ENCODE results near the gene C2orf92. TPM values are rescaled to one million over a fixed set of nuclear protein-coding genes. Genes with fewer than 3 reads are reported as not detected.

The C2orf92 gene
- total and polyA plus RNA-seq, 2 donors (not counting 3 experiments of a cell fraction or from before 2014, with no cell fraction given) = 1.8 to 7.9 TPM

DNA sequence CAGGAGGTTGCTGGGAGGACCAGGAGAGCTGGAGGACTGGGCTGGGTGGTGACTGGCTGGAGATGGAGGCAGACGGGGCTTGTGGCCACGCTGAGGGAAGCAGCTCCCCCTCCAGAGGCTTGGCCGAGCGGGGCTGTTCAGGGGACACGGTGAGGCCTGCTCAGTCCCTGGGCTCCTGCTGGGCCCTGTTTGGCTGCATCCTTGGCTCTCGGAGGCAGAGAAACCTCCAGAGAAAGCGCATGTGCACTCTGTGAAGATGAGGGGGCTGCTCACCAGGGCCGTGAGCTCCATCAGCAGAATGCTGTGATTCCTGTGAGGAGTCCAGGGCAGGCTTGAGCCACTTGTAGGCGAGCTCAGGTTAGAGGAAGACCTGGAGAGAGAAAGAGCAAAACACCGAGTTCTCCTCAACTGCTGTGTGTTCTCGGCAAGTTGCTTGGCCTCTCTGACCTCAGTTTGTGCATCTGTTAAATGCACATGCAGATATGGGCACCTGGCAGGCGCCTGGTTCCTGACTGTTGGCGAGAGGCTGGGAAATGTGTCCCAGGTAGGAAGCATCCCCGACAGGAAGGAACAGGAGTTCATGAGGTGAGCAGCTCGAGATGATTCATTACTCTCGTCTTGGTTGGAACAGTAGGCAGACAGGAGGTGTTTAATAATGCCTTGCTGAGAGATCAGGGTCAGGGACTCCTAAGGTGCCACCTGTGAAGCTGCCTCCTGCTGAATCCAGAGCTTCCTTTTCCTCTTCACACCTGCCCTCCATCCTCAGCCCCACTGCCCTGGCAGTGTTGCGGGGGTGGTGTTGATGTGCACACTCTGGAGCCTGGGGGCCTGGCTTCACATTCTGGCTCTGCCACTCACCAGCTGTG lies 44.8 kb downstream of the C2orf92 start:
- H3K79me2 ChIP-seq (ENCODE audit: control insufficient read depth, insufficient read depth, low read length) = no peaks in the 10 kb centered on the region
- H3K4me1 ChIP-seq (ENCODE audit: control insufficient read depth, extremely low read depth, insufficient read depth, low read length) = no peaks in the 10 kb centered on the region
- ChIA-PET CTCF (interaction anchor here (1.1 to 9.1 kb wide), 6 partner anchors 15 to 671 kb away, joined by 3 to 68 read pairs (median 6); no protein-coding TSS in a partner anchor), POLR2A (no interaction called here)
- no peak overlapping the region for H3K4me3 ChIP-seq (replicated peaks in 1 of 3; ENCODE audit: insufficient read depth in 1 of 3, low read depth in 1 of 3, low read length in 3 of 3)
- H3K36me3 ChIP-seq (ENCODE audit: control insufficient read depth in 2 of 2, extremely low read depth in 1 of 2, insufficient read depth in 2 of 2, low read length in 2 of 2) = no peaks in the 10 kb centered on the region
- H4K20me1 ChIP-seq (replicated peaks; ENCODE audit: control insufficient read depth, extremely low read depth, insufficient read depth, low read length) = no peaks in the 10 kb centered on the region
- no peak overlapping the region for H3K27ac ChIP-seq (ENCODE audit: insufficient read depth, low read depth, low read length)
- BruUV-seq (replicated peaks) = no TSS peak
- no peaks in the 10 kb centered on the region for H3K9me3 ChIP-seq (replicated peaks; ENCODE audit: control insufficient read depth, insufficient read depth, low read length)
- TF ChIP-seq POLR2AphosphoS5 (IDR thresholded peaks at IDR 0.05; ENCODE audit: insufficient read depth, low read depth, low read length) = no peak
- TF ChIP-seq, protein P1, sequence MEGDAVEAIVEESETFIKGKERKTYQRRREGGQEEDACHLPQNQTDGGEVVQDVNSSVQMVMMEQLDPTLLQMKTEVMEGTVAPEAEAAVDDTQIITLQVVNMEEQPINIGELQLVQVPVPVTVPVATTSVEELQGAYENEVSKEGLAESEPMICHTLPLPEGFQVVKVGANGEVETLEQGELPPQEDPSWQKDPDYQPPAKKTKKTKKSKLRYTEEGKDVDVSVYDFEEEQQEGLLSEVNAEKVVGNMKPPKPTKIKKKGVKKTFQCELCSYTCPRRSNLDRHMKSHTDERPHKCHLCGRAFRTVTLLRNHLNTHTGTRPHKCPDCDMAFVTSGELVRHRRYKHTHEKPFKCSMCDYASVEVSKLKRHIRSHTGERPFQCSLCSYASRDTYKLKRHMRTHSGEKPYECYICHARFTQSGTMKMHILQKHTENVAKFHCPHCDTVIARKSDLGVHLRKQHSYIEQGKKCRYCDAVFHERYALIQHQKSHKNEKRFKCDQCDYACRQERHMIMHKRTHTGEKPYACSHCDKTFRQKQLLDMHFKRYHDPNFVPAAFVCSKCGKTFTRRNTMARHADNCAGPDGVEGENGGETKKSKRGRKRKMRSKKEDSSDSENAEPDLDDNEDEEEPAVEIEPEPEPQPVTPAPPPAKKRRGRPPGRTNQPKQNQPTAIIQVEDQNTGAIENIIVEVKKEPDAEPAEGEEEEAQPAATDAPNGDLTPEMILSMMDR (IDR thresholded peaks at IDR 0.05; ENCODE audit: extremely low read depth in 1 of 2, insufficient read depth in 1 of 2, low read depth in 1 of 2, low read length in 2 of 2) = no peak
- TF ChIP-seq EZH2 (IDR thresholded peaks at IDR 0.05; ENCODE audit: borderline replicate concordance, low read depth, low read length, severe bottlenecking) = no peak
- no peak for TF ChIP-seq JUN (IDR thresholded peaks at IDR 0.05; ENCODE audit: borderline replicate concordance, insufficient read depth, insufficient read length, low read depth)
- TF ChIP-seq POLR2A (IDR thresholded peaks at IDR 0.05; ENCODE audit: low read depth, low read length) = no peak
- TF ChIP-seq MYC (IDR thresholded peaks at IDR 0.05; ENCODE audit: low read depth, low read length) = no peak
- no peak for TF ChIP-seq GATA2 (IDR thresholded peaks at IDR 0.05; ENCODE audit: insufficient read depth, insufficient read length, low read depth, low read length)
- no peak for TF ChIP-seq FOS (IDR thresholded peaks at IDR 0.05; ENCODE audit: borderline replicate concordance, insufficient read depth, low read length)
- TF ChIP-seq, protein P2, sequence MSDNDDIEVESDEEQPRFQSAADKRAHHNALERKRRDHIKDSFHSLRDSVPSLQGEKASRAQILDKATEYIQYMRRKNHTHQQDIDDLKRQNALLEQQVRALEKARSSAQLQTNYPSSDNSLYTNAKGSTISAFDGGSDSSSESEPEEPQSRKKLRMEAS (IDR thresholded peaks at IDR 0.05; ENCODE audit: insufficient read depth, insufficient read length) = no peak
- H3K9ac ChIP-seq (replicated peaks; ENCODE audit: extremely low read depth, insufficient read depth, low read length) = no peak overlapping the region
- FAIRE-seq (no peak), DNase-seq (ENCODE audit: low read depth, low spot score) (no peak)
- no peaks in the 10 kb centered on the region for H3K9me1 ChIP-seq (replicated peaks; ENCODE audit: control insufficient read depth, extremely low read depth, insufficient read depth, low read length)
- no peaks in the 10 kb centered on the region for H3K27me3 ChIP-seq (ENCODE audit: control insufficient read depth in 2 of 2, insufficient read depth in 2 of 2, low read length in 2 of 2)
- no peak overlapping the region for H2AFZ ChIP-seq (ENCODE audit: low read depth, low read length)
- dilution Hi-C loops (cut with MboI; ENCODE audit: extremely low pct_ligation_motif_present, low sequenced_read_pairs) = no loop called here
- intact Hi-C loops (cut with micrococcal nuclease) = no loop called here
- H3K4me2 ChIP-seq (ENCODE audit: insufficient read depth, low read length) = no peak overlapping the region

Measured in endothelial cell of umbilical vein (primary cell).